Measurements from ENCODE around the gene NANOS1. TPM values are rescaled to one million over a fixed set of nuclear protein-coding genes. Genes with fewer than 3 reads are reported as not detected.

The NANOS1 gene
- total RNA-seq, 1 experiment from 2014 or later, result 4.6 TPM

DNA sequence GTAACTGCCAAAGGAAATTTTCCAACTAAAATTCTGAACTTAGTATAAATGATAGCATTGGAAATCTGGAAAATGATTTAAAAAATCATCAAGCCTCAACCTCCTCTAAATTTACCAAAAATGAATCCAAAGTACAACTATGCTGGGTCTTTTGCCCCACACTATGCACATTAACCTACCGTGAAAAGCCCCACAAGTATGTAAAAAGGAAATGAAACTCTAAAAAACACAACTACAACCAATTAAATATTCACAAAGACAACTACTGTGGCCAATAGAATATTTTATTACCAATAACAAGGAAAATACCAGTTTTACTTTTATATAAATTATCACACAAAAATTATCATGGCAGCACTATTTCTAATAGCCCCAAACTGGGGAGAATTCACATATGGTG, 31.8 kb downstream of the NANOS1 start:
- intact Hi-C loops (cut with micrococcal nuclease; ENCODE audit: unreplicated experiment), result no loop called here
- H3K36me3 Mint-ChIP-seq (ENCODE audit: insufficient read depth, unreplicated experiment), result peaks cover 76% of the 10 kb centered on the region
- DNase-seq, result no peak

DNA sequence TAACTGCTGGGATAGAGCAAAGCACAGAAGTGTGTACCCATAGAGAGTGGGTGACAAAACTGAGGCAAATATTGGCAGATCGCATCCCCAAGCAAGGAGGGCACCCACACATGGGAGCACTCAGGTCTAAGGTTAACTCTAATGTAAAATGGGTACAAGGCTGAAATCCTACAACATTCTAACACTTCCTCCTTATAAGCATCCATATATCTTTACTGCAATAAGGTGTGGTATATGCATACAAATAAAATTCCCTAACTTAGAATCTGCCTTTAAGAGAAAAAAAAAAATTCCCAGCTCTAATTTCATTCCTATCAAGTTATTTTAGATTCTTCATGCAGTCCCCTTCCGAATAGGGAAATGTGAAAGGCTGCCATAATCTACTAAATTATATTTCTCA, 32.4 kb downstream of the NANOS1 start:
- Mint-ChIP-seq H3K9me3 (ENCODE audit: low read depth, unreplicated experiment) (no peaks in the 10 kb centered on the region), H3K36me3 (ENCODE audit: insufficient read depth, unreplicated experiment) (peaks cover 75% of the 10 kb centered on the region), H3K27me3 (ENCODE audit: unreplicated experiment) (no peaks in the 10 kb centered on the region), H3K4me1 (ENCODE audit: low read depth, unreplicated experiment) (no peaks in the 10 kb centered on the region), H3K4me3 (ENCODE audit: low read depth, unreplicated experiment) (no peak overlapping the region), H3K27ac (ENCODE audit: unreplicated experiment) (no peak overlapping the region)
- DNase-seq, result no peak
- no TSS peak for BruUV-seq (replicated peaks)
- CTCF ChIA-PET, result no interaction called here
- TF ChIP-seq, protein P1, sequence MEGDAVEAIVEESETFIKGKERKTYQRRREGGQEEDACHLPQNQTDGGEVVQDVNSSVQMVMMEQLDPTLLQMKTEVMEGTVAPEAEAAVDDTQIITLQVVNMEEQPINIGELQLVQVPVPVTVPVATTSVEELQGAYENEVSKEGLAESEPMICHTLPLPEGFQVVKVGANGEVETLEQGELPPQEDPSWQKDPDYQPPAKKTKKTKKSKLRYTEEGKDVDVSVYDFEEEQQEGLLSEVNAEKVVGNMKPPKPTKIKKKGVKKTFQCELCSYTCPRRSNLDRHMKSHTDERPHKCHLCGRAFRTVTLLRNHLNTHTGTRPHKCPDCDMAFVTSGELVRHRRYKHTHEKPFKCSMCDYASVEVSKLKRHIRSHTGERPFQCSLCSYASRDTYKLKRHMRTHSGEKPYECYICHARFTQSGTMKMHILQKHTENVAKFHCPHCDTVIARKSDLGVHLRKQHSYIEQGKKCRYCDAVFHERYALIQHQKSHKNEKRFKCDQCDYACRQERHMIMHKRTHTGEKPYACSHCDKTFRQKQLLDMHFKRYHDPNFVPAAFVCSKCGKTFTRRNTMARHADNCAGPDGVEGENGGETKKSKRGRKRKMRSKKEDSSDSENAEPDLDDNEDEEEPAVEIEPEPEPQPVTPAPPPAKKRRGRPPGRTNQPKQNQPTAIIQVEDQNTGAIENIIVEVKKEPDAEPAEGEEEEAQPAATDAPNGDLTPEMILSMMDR (IDR thresholded peaks at IDR 0.05; ENCODE audit: unreplicated experiment), result no peak
- intact Hi-C loops (cut with micrococcal nuclease; ENCODE audit: unreplicated experiment), result no loop called here

More for the DNA sequence above, 31.8 kb downstream of the NANOS1 start:
- CTCF ChIA-PET, result no interaction called here
- no peaks in the 10 kb centered on the region for H3K9me3 Mint-ChIP-seq (ENCODE audit: low read depth, unreplicated experiment)
- TF ChIP-seq, protein P1 (IDR thresholded peaks at IDR 0.05; ENCODE audit: unreplicated experiment), result no peak
- no peak overlapping the region for H3K27ac Mint-ChIP-seq (ENCODE audit: unreplicated experiment)
- no peaks in the 10 kb centered on the region for H3K4me1 Mint-ChIP-seq (ENCODE audit: low read depth, unreplicated experiment)
- H3K4me3 Mint-ChIP-seq (ENCODE audit: low read depth, unreplicated experiment), result no peak overlapping the region
- no peaks in the 10 kb centered on the region for H3K27me3 Mint-ChIP-seq (ENCODE audit: unreplicated experiment)
- no TSS peak for BruUV-seq (replicated peaks)

GRCh38 chr10:119070395-119071165, 41.1 kb downstream of the NANOS1 start:
- intact Hi-C loops (cut with micrococcal nuclease; ENCODE audit: unreplicated experiment), result no loop called here
- H3K27ac Mint-ChIP-seq (ENCODE audit: unreplicated experiment), result no peak overlapping the region

DNA sequence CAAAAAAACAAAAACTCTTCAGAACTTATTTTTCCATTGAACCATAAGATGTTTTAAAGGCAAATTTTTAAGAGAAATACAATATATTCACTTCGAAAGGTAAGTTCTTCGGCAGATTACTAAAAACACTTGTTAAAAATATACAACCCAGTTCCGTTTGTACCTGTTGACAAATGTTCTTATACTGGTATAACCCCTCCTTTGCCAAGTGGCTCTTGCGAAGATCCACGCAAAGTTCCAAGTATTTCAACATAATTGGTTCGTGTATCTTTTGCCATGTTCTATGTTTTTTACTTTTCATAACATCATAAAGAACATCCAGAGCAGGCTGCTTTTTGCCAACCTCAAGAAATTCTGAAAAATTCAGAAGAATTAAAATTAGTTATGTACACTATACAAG, 44.1 kb downstream of the NANOS1 start:
- Mint-ChIP-seq H3K9me3 (ENCODE audit: low read depth, unreplicated experiment) (no peaks in the 10 kb centered on the region), H3K4me3 (ENCODE audit: low read depth, unreplicated experiment) (no peak overlapping the region), H3K27me3 (ENCODE audit: unreplicated experiment) (no peaks in the 10 kb centered on the region), H3K36me3 (ENCODE audit: insufficient read depth, unreplicated experiment) (peaks cover 52% of the 10 kb centered on the region), H3K4me1 (ENCODE audit: low read depth, unreplicated experiment) (no peaks in the 10 kb centered on the region), H3K27ac (ENCODE audit: unreplicated experiment) (no peak overlapping the region)
- intact Hi-C loops (cut with micrococcal nuclease; ENCODE audit: unreplicated experiment), result no loop called here
- TF ChIP-seq, protein P1 (IDR thresholded peaks at IDR 0.05; ENCODE audit: unreplicated experiment), result no peak
- DNase-seq, result no peak
- BruUV-seq (replicated peaks), result TSS peak; percentile 0
- CTCF ChIA-PET, result no interaction called here

More at GRCh38 chr10:119070395-119071165, 41.1 kb downstream of the NANOS1 start:
- CTCF ChIA-PET, result no interaction called here
- no peaks in the 10 kb centered on the region for H3K27me3 Mint-ChIP-seq (ENCODE audit: unreplicated experiment)
- TF ChIP-seq, protein P1 (IDR thresholded peaks at IDR 0.05; ENCODE audit: unreplicated experiment), result no peak
- H3K36me3 Mint-ChIP-seq (ENCODE audit: insufficient read depth, unreplicated experiment), result peaks cover 66% of the 10 kb centered on the region
- no peak overlapping the region for H3K4me3 Mint-ChIP-seq (ENCODE audit: low read depth, unreplicated experiment)
- no TSS peak for BruUV-seq (replicated peaks)
- H3K4me1 Mint-ChIP-seq (ENCODE audit: low read depth, unreplicated experiment), result no peaks in the 10 kb centered on the region
- H3K9me3 Mint-ChIP-seq (ENCODE audit: low read depth, unreplicated experiment), result no peaks in the 10 kb centered on the region
- no peak for DNase-seq
